ENCODE data around the gene CEP350. TPM values are rescaled to one million over a fixed set of nuclear protein-coding genes. Genes with fewer than 3 reads are reported as not detected.

Gene CEP350
- total and polyA plus RNA-seq, 10 of the 15 experiments (the other 5 are each of a cell fraction or from before 2014, with no cell fraction given), result 5.2 to 46.0 (median 23.1) TPM

DNA sequence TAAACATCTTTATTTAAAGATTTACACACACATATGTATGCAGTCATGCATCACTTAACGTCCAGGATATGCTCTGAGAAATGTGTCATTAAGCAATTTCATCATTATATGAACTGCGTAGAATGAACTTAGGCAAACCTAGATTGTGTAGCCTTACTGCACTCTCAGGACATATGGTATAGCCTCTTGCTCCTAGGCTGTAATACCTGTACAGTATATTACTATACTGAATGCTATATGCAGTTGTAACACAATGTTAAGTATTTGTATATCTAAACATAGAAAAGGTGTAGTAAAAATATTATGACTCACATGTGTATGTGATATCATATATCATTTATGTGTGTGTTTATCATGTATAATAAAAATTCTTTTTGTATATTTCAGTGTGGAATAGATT, 126.9 kb downstream of the CEP350 start:
- no peak for DNase-seq (ENCODE audit: low read depth, low spot score)
- no peak for TF ChIP-seq POU2F2 (IDR thresholded peaks at IDR 0.05; ENCODE audit: borderline replicate concordance, low read depth, low read length)
- TF ChIP-seq, protein P1, sequence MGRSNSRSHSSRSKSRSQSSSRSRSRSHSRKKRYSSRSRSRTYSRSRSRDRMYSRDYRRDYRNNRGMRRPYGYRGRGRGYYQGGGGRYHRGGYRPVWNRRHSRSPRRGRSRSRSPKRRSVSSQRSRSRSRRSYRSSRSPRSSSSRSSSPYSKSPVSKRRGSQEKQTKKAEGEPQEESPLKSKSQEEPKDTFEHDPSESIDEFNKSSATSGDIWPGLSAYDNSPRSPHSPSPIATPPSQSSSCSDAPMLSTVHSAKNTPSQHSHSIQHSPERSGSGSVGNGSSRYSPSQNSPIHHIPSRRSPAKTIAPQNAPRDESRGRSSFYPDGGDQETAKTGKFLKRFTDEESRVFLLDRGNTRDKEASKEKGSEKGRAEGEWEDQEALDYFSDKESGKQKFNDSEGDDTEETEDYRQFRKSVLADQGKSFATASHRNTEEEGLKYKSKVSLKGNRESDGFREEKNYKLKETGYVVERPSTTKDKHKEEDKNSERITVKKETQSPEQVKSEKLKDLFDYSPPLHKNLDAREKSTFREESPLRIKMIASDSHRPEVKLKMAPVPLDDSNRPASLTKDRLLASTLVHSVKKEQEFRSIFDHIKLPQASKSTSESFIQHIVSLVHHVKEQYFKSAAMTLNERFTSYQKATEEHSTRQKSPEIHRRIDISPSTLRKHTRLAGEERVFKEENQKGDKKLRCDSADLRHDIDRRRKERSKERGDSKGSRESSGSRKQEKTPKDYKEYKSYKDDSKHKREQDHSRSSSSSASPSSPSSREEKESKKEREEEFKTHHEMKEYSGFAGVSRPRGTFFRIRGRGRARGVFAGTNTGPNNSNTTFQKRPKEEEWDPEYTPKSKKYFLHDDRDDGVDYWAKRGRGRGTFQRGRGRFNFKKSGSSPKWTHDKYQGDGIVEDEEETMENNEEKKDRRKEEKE (IDR thresholded peaks at IDR 0.05), result no peak
- TF ChIP-seq HCFC1 (IDR thresholded peaks at IDR 0.05; ENCODE audit: low read length), result no peak
- TF ChIP-seq JUND (IDR thresholded peaks at IDR 0.05; ENCODE audit: low read depth, low read length), result no peak
- TF ChIP-seq KAT2A (conservative IDR thresholded peaks at IDR 0.05; ENCODE audit: control insufficient read depth, low read depth, low read length), result no peak
- TF ChIP-seq, protein P2, sequence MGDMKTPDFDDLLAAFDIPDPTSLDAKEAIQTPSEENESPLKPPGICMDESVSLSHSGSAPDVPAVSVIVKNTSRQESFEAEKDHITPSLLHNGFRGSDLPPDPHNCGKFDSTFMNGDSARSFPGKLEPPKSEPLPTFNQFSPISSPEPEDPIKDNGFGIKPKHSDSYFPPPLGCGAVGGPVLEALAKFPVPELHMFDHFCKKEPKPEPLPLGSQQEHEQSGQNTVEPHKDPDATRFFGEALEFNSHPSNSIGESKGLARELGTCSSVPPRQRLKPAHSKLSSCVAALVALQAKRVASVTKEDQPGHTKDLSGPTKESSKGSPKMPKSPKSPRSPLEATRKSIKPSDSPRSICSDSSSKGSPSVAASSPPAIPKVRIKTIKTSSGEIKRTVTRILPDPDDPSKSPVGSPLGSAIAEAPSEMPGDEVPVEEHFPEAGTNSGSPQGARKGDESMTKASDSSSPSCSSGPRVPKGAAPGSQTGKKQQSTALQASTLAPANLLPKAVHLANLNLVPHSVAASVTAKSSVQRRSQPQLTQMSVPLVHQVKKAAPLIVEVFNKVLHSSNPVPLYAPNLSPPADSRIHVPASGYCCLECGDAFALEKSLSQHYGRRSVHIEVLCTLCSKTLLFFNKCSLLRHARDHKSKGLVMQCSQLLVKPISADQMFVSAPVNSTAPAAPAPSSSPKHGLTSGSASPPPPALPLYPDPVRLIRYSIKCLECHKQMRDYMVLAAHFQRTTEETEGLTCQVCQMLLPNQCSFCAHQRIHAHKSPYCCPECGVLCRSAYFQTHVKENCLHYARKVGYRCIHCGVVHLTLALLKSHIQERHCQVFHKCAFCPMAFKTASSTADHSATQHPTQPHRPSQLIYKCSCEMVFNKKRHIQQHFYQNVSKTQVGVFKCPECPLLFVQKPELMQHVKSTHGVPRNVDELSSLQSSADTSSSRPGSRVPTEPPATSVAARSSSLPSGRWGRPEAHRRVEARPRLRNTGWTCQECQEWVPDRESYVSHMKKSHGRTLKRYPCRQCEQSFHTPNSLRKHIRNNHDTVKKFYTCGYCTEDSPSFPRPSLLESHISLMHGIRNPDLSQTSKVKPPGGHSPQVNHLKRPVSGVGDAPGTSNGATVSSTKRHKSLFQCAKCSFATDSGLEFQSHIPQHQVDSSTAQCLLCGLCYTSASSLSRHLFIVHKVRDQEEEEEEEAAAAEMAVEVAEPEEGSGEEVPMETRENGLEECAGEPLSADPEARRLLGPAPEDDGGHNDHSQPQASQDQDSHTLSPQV (IDR thresholded peaks at IDR 0.05), result no peak
- no peak for TF ChIP-seq FOS (IDR thresholded peaks at IDR 0.05; ENCODE audit: borderline replicate concordance, extremely low read depth, insufficient read length)
- no peak for TF ChIP-seq BACH1 (IDR thresholded peaks at IDR 0.05; ENCODE audit: borderline replicate concordance)
- TF ChIP-seq SIX5 (IDR thresholded peaks at IDR 0.05; ENCODE audit: low read depth, low read length, severe bottlenecking), result no peak
- no peak for TF ChIP-seq FOXM1 (IDR thresholded peaks at IDR 0.05; ENCODE audit: low read depth, low read length)
- TF ChIP-seq SUPT20H (IDR thresholded peaks at IDR 0.05; ENCODE audit: borderline replicate concordance, control insufficient read depth, low read depth, low read length), result no peak
- no peak for TF ChIP-seq PAX8 (IDR thresholded peaks at IDR 0.05)
- TF ChIP-seq ZZZ3 (IDR thresholded peaks at IDR 0.05; ENCODE audit: control insufficient read depth, insufficient read length, low read depth), result no peak
- no peak for TF ChIP-seq CREM (IDR thresholded peaks at IDR 0.05; ENCODE audit: low read depth)
- TF ChIP-seq IKZF2 (IDR thresholded peaks at IDR 0.05), result no peak
- intact Hi-C loops (cut with micrococcal nuclease; ENCODE audit: unreplicated experiment), result no loop called here
- Histone ChIP-seq H3K9ac (ENCODE audit: control insufficient read depth, insufficient read depth, low read length) (no peak overlapping the region), H4K20me1 (ENCODE audit: control insufficient read depth, insufficient read depth) (no peaks in the 10 kb centered on the region), H3K36me3 (ENCODE audit: control insufficient read depth in 2 of 2, insufficient read depth in 2 of 2, low read length in 1 of 2) (peaks cover 2 to 13% of the 10 kb centered on the region in 2 experiments), H3K9me3 (replicated peaks; ENCODE audit: control insufficient read depth, insufficient read depth, low read length) (no peaks in the 10 kb centered on the region), H3K27me3 (replicated peaks in 1 of 2; ENCODE audit: control insufficient read depth in 2 of 2, insufficient read depth in 2 of 2, low read length in 1 of 2) (no peaks in the 10 kb centered on the region), H3K4me1 (ENCODE audit: control insufficient read depth, insufficient read depth, low read length) (no peaks in the 10 kb centered on the region), H3K79me2 (ENCODE audit: control insufficient read depth, insufficient read depth, low read length) (no peaks in the 10 kb centered on the region), H2AFZ (ENCODE audit: control insufficient read depth, low read depth, low read length) (no peak overlapping the region), H3K4me3 (no peak overlapping the region), H3K4me2 (ENCODE audit: control insufficient read depth, insufficient read depth) (no peak overlapping the region), H3K27ac (ENCODE audit: control insufficient read depth, insufficient read depth) (no peak overlapping the region)
- in situ Hi-C loops (cut with MboI), result no loop called here
- ATAC-seq, result no peak
- FAIRE-seq, result no peak
- CTCF ChIA-PET, result interaction anchor here (1.1 kb wide), 1 partner anchor 23 kb away, joined by 3 read pairs; no protein-coding TSS in a partner anchor
- RAD21 ChIA-PET (ENCODE audit: unreplicated experiment), result no interaction called here
- WGBS (ENCODE audit: insufficient coverage, insufficient replicate concordance, low lambda C conversion rate, missing lambda C conversion rate), result 75% methylated on average over 2 of the region's 2 CpGs
- no TSS peak for BruUV-seq (replicated peaks)
- POLR2A ChIA-PET, result no interaction called here
- SMC1A ChIA-PET (ENCODE audit: uncharacterized antibody, unreplicated experiment), result interaction anchor here (1.5 kb wide), 1 partner anchor 14 kb away, joined by 4 read pairs; no protein-coding TSS in a partner anchor

Measured in GM12878 (cell line).